SK-N-MC (cell line): Measurements from ENCODE around the gene INPP1.

Experiments
- EZH2 ChIP-seq: fragments of 200-600 bp; sonication (generic); IDR thresholded peaks from one replicate; pipeline ENCODE4 v1.6.1; 2017; ENCODE audit warnings: antibody characterized with exemption
- FOXP2 ChIP-seq: optimal IDR thresholded peaks from 2 replicates; pipeline ENCODE3; 2011; ENCODE audit warnings: mild to moderate bottlenecking, moderate library complexity; ENCODE audit not compliant: insufficient read depth; ENCODE audit errors: extremely low read length, control extremely low read depth
- POLR2AphosphoS5 ChIP-seq: IDR thresholded peaks from 2 replicates; pipeline ENCODE4 v1.6.1; 2012; ENCODE audit warnings: mild to moderate bottlenecking, low read depth, low read length, borderline replicate concordance

DNA sequence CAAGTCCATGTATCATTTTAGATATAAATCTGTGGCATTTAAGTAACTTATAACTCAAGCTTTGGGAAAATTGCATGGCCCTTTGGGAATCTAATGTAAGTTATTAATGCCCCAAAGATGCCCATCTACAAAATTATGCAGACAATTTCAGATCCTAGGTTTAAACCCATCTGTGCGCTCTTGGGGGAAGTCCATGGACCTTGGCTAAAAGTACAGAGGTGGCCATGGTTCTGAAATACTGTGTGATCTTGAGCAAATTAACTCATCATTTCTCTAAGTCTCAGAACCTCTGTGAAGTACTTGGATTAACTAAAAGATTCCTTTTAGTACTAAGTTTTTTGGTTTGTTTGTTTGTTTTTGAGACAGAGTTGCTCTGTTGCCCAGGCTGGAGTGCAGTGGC lies 19.5 kb downstream of the INPP1 start:
- no peak for TF ChIP-seq POLR2AphosphoS5
- TF ChIP-seq FOXP2, result no peak
- no peak for TF ChIP-seq EZH2
